Naive thymus-derived CD8-positive, alpha-beta T cell (primary cell): Measurements from ENCODE around the gene P2RX6. TPM values are rescaled to one million over a fixed set of nuclear protein-coding genes. Genes with fewer than 3 reads are reported as not detected.
A peak's percentile ranks its signal among the peaks of the same experiment; 100 is the strongest.
"Not testable (repeated sequence)": the region's sequence is repeated elsewhere in the genome, so short reads cannot be mapped to it uniquely, and the experiment has no call there.

ENCODE experiments used
- ATAC-seq, 2 donors: fragments of 150-1000 bp; cut with Tn5 transposase in 1 of 2; sonication (Bioruptor Pico), chemical (Tn5 transposase) in 1 of 2; 1 replicate in 1 of 2; 2 replicates in 1 of 2; pipeline ENCODE4 v1.10.0; 2021; ENCODE audit warnings: mild to moderate bottlenecking in 2 of 2, moderate library complexity in 2 of 2
- POLR2A ChIA-PET: fragments of 350-600 bp; sonication (Branson Sonifier 250); formaldehyde crosslinking; loops from one replicate; lab custom pipeline; 2021; ENCODE audit warnings: antibody characterized with exemption; lab: Charles Lee
- DNase-seq, 10 donors: peaks; one replicate each; pipeline versions ENCODE4 v3.0.0 to v3.0.0-alpha.2; 2020 to 2022
- H3K27ac Mint-ChIP-seq, 10 donors: one replicate each; pipeline ENCODE4 v1.8.0; 2020 to 2022; ENCODE audit warnings: mild to moderate bottlenecking in 10 of 10, mixed read lengths in 10 of 10, moderate library complexity in 4 of 10, inconsistent platforms in 1 of 10
- H3K27me3 Mint-ChIP-seq, 5 donors: one replicate each; pipeline ENCODE4 v1.8.0; 2021 to 2022; ENCODE audit warnings: mixed read lengths in 5 of 5
- H3K36me3 Mint-ChIP-seq, 3 donors: one replicate each; pipeline ENCODE4 v1.8.0; 2020 to 2022; ENCODE audit warnings: mixed read lengths in 3 of 3, mild to moderate bottlenecking in 2 of 3, inconsistent platforms in 1 of 3
- H3K4me1 Mint-ChIP-seq, 4 donors: one replicate each; pipeline ENCODE4 v1.8.0; 2021 to 2022; ENCODE audit warnings: mixed read lengths in 4 of 4
- H3K4me3 Mint-ChIP-seq, 10 donors: one replicate each; pipeline ENCODE4 v1.8.0; 2020 to 2022; ENCODE audit warnings: mild to moderate bottlenecking in 10 of 10, mixed read lengths in 10 of 10, moderate library complexity in 6 of 10, inconsistent platforms in 1 of 10
- H3K9me3 Mint-ChIP-seq, 9 donors: one replicate each; pipeline ENCODE4 v1.8.0; 2020 to 2022; ENCODE audit warnings: mixed read lengths in 9 of 9, mild to moderate bottlenecking in 3 of 9, inconsistent platforms in 1 of 9, moderate library complexity in 1 of 9
- polyA plus RNA-seq, 3 donors: library from polyadenylated mRNA; unstranded; fragments of 300-500 nt; fragmentation: Illumina TruSeq; gene quantifications; one replicate each; pipeline ENCODE4 v1.2.3, GENCODE V29; 2021
- total RNA-seq, 8 experiments: library from RNA in 2 of 8; stranded (reverse) in 2 of 8; gene quantifications; one replicate each; pipeline ENCODE4 v1.2.3 and lab custom pipeline; 2021 to 2026

P2RX6 gene
- total and polyA plus RNA-seq, 5 experiments from 2014 or later: 0.25 to 4.5 (median 1.1) TPM

GRCh38 chr22:21047035-21047661, 32.2 kb downstream of the P2RX6 start:
- Mint-ChIP-seq H3K4me1 (peaks cover 21 to 40% (median 29%) of the 10 kb centered on the region in 4 donors), H3K27me3 (peaks cover 7 to 31% (median 11%) of the 10 kb centered on the region in 5 donors), H3K36me3 (no peaks in the 10 kb centered on the region), H3K9me3 (peaks cover 0 to 2% (median 0%) of the 10 kb centered on the region in 9 donors), H3K4me3 (no peak overlapping the region), H3K27ac (peak overlapping the region in 2 of 10 donors; percentile 9 to 69)
- POLR2A ChIA-PET: interaction anchor here (0.6 kb wide), 1 partner anchor 596 kb away, joined by 3 read pairs; no protein-coding TSS in a partner anchor
- DNase-seq (no peak), ATAC-seq (no peak)

- POLR2A ChIA-PET: interaction anchor here (0.6 kb wide), 1 partner anchor 595 kb away, joined by 3 read pairs; no protein-coding TSS in a partner anchor
- Mint-ChIP-seq H3K9me3 (peaks cover 0 to 2% (median 0%) of the 10 kb centered on the region in 9 donors), H3K36me3 (no peaks in the 10 kb centered on the region), H3K4me3 (no peak overlapping the region), H3K27ac (peak overlapping the region in 2 of 10 donors; percentile 69 to 70), H3K27me3 (peaks cover 7 to 26% (median 8%) of the 10 kb centered on the region in 5 donors), H3K4me1 (peaks cover 21 to 39% (median 29%) of the 10 kb centered on the region in 4 donors)
- ATAC-seq (no peak), DNase-seq (no peak)
These were observed 32.8 kb downstream of the P2RX6 start for GRCh38 chr22:21047730-21048129.

- ATAC-seq, H3K4me3 Mint-ChIP-seq, DNase-seq, POLR2A ChIA-PET, H3K9me3 Mint-ChIP-seq, H3K36me3 Mint-ChIP-seq: not testable (repeated sequence)
- Mint-ChIP-seq H3K4me1 (peaks cover 17 to 32% (median 24%) of the 10 kb centered on the region in 4 donors), H3K27me3 (peaks cover 1 to 18% (median 3%) of the 10 kb centered on the region in 5 donors), H3K27ac (peak overlapping the region in 4 of 10 donors; percentile 27 to 65 (median 54))
These were observed 33.5 kb downstream of the P2RX6 start for GRCh38 chr22:21048448-21048847.

- H3K36me3 Mint-ChIP-seq, DNase-seq, ATAC-seq, POLR2A ChIA-PET, H3K4me3 Mint-ChIP-seq, H3K9me3 Mint-ChIP-seq: not testable (repeated sequence)
- Mint-ChIP-seq H3K27me3 (peaks cover 0 to 13% (median 0%) of the 10 kb centered on the region in 5 donors), H3K27ac (peak overlapping the region in 2 of 10 donors; percentile 12 to 27), H3K4me1 (peaks cover 15 to 27% (median 19%) of the 10 kb centered on the region in 4 donors)
These were observed 34.0 kb downstream of the P2RX6 start for GRCh38 chr22:21048965-21049364.

DNA sequence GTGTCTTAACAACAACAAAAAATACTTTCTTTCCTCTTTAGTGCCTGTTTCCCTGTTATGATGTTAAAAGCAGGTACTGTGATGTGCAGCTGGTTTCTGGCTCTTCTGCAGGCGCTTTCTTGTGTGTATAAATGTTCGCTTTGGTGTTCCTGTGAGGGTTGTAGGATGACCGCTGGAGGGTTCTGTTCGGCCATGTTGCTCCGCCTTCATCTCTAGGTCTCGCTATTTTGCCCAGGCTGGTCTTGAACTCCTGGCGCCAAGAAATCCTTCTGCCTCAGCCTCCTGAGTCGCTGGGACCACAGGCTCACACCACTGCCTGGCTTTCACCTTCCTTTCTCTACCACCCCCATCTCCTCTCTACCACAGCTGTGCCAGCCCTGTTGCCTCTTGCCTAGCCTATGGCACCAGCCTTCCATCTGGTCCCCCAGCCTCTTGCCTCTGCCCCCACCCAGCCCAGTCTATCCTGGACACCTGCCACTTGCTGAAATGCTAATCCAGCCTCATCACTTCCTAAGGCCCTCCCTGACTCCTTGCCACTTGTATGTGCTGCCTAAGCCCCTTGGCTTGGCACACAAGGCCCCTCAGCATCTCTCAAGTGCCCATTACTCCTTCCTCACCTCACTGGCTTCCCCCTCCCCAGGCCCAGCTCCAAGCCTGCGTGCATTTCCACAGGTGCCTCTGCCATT, 36.3 kb downstream of the P2RX6 start:
- Mint-ChIP-seq H3K4me1 (peaks cover 10 to 20% (median 14%) of the 10 kb centered on the region in 4 donors), H3K36me3 (no peaks in the 10 kb centered on the region), H3K9me3 (no peaks in the 10 kb centered on the region), H3K4me3 (no peak overlapping the region), H3K27me3 (no peaks in the 10 kb centered on the region), H3K27ac (peak overlapping the region in 2 of 10 donors; percentile 43 to 61)
- DNase-seq: no peak
- POLR2A ChIA-PET: no interaction called here
- ATAC-seq: no peak

- no peak overlapping the region for H3K4me3 Mint-ChIP-seq
- peaks cover 14 to 26% (median 20%) of the 10 kb centered on the region in 4 donors for H3K4me1 Mint-ChIP-seq
- H3K27me3 Mint-ChIP-seq: peaks cover 0 to 3% (median 0%) of the 10 kb centered on the region in 5 donors
- POLR2A ChIA-PET: interaction anchor here (0.8 kb wide), 1 partner anchor 1945 kb away, joined by 3 read pairs; no protein-coding TSS in a partner anchor
- peak overlapping the region in 1 of 10 donors; percentile 15 for H3K27ac Mint-ChIP-seq
- no peaks in the 10 kb centered on the region for H3K36me3 Mint-ChIP-seq
- no peak for ATAC-seq
- no peak for DNase-seq
- H3K9me3 Mint-ChIP-seq: no peaks in the 10 kb centered on the region
These were observed 37.0 kb downstream of the P2RX6 start for GRCh38 chr22:21051831-21052400.

DNA sequence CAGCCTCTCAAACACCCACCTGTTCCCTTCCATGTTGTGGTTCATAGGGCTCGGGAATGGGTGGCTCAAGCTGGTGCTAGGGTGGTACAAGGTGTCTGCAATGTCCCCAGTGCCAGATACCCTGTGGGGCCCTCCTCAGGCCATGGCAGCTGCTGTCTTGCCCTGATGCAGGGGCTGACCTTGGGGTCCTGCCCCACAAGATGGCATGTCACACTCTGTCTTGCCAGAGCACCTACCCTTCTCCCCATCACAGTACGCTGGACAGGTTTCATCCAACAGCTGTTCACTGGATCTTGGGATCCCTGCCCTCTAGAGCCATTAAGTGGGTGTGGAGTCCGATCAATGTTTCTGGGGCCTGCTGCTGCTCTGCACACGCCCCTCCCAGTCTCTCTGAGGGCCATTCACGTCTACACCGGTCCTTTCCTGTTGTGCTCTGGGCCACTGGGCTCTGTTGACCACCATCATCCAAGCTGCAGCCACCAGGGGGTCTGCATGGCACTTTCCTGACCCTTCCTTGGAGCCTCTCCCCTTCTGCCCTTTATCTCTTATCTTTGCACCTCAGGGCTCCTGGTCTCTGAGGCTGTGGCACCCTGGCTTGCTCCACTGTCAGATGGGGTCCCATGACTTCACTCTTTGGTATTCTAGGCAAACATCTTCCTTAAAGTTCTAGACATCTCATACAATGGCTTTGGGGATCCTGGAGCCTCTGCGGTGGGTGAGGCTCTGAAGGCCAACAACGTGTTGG, 37.9 kb downstream of the P2RX6 start:
- Mint-ChIP-seq H3K4me1 (peaks cover 14 to 27% (median 20%) of the 10 kb centered on the region in 4 donors), H3K9me3 (no peaks in the 10 kb centered on the region), H3K36me3 (no peaks in the 10 kb centered on the region), H3K27ac (peak overlapping the region in 1 of 10 donors; percentile 43), H3K27me3 (peaks cover 0 to 3% (median 0%) of the 10 kb centered on the region in 5 donors), H3K4me3 (no peak overlapping the region)
- no peak for DNase-seq
- ATAC-seq: no peak
- POLR2A ChIA-PET: interaction anchor here (0.8 kb wide), 1 partner anchor 1946 kb away, joined by 3 read pairs; no protein-coding TSS in a partner anchor

GRCh38 chr22:21054046-21054713, 39.2 kb downstream of the P2RX6 start:
- Mint-ChIP-seq H3K4me3 (peak overlapping the region in 2 of 10 donors; percentile 11 to 33), H3K27me3 (peaks cover 0 to 3% (median 0%) of the 10 kb centered on the region in 5 donors), H3K9me3 (no peaks in the 10 kb centered on the region), H3K4me1 (peaks cover 14 to 27% (median 20%) of the 10 kb centered on the region in 4 donors), H3K36me3 (no peaks in the 10 kb centered on the region), H3K27ac (peak overlapping the region in 3 of 10 donors; percentile 41 to 65 (median 46))
- no peak for ATAC-seq
- POLR2A ChIA-PET: no interaction called here
- no peak for DNase-seq

- H3K27me3 Mint-ChIP-seq: peaks cover 0 to 3% (median 0%) of the 10 kb centered on the region in 5 donors
- POLR2A ChIA-PET: no interaction called here
- H3K27ac Mint-ChIP-seq: peak overlapping the region in 2 of 10 donors; percentile 43 to 46
- H3K36me3 Mint-ChIP-seq: no peaks in the 10 kb centered on the region
- peak overlapping the region in 3 of 10 donors; percentile 19 to 77 (median 33) for H3K4me3 Mint-ChIP-seq
- peaks cover 14 to 27% (median 20%) of the 10 kb centered on the region in 4 donors for H3K4me1 Mint-ChIP-seq
- DNase-seq (no peak), ATAC-seq (no peak)
- no peaks in the 10 kb centered on the region for H3K9me3 Mint-ChIP-seq
These were observed 40.0 kb downstream of the P2RX6 start for GRCh38 chr22:21054714-21055563.

DNA sequence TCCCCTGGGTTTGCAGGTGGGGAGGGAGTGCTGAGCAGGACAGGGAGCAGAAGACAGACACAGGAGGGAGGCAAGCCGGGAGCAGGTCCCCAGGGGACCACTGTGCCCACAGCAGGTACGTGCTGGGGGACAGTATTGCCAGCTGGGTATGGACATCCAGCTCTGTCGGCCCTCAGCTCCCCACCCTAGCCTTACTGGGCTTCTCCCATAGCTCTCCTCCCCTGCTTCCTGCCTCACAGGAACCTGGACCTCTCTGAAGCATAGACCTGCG, 40.5 kb downstream of the P2RX6 start:
- Mint-ChIP-seq H3K4me1 (peaks cover 14 to 27% (median 20%) of the 10 kb centered on the region in 4 donors), H3K4me3 (peak overlapping the region in 8 of 10 donors; percentile 51 to 82 (median 72)), H3K27me3 (peaks cover 0 to 3% (median 0%) of the 10 kb centered on the region in 5 donors), H3K27ac (peak overlapping the region in 2 of 10 donors; percentile 17 to 77), H3K36me3 (no peaks in the 10 kb centered on the region), H3K9me3 (no peaks in the 10 kb centered on the region)
- POLR2A ChIA-PET: no interaction called here
- ATAC-seq (no peak), DNase-seq (no peak)

GRCh38 chr22:21055880-21056319, 40.9 kb downstream of the P2RX6 start:
- POLR2A ChIA-PET: no interaction called here
- Mint-ChIP-seq H3K4me1 (peaks cover 14 to 27% (median 20%) of the 10 kb centered on the region in 4 donors), H3K4me3 (peak overlapping the region; percentile 51 to 82 (median 72)), H3K27me3 (peaks cover 0 to 3% (median 0%) of the 10 kb centered on the region in 5 donors), H3K27ac (peak overlapping the region in 5 of 10 donors; percentile 17 to 77 (median 65)), H3K36me3 (no peaks in the 10 kb centered on the region), H3K9me3 (no peaks in the 10 kb centered on the region)
- peak; percentile 42 to 68 for ATAC-seq
- DNase-seq: peak in 1 of 10 donors; percentile 14
